Karpas-422 (cell line): ENCODE results near the gene EIF4G3. TPM values are rescaled to one million over a fixed set of nuclear protein-coding genes. Genes with fewer than 3 reads are reported as not detected.

Experiments used
- DNase-seq: peaks from one replicate; pipeline ENCODE4 v3.0.0-alpha.2; 2015
- H2AFZ ChIP-seq: fragments of 200-600 bp; sonication (generic); 2 replicates; pipeline ENCODE4 v1.6.1; 2014; ENCODE audit warnings: antibody characterized with exemption, low read length, mixed read lengths
- H3K27ac ChIP-seq: fragments of 200-600 bp; sonication (generic); 2 replicates; pipeline ENCODE4 v1.5.1; 2014; ENCODE audit warnings: mild to moderate bottlenecking, low read length, moderate library complexity
- H3K27me3 ChIP-seq: fragments of 200-600 bp; sonication (generic); 2 replicates; pipeline ENCODE4 v1.6.1; 2014; ENCODE audit warnings: low read length, mixed read lengths
- H3K36me3 ChIP-seq: fragments of 200-600 bp; sonication (generic); 2 replicates; pipeline ENCODE4 v1.6.1; 2014; ENCODE audit warnings: low read length, mixed read lengths; ENCODE audit not compliant: insufficient read depth
- H3K4me1 ChIP-seq: fragments of 200-600 bp; sonication (generic); 2 replicates; pipeline ENCODE4 v1.6.1; 2014; ENCODE audit warnings: mild to moderate bottlenecking, low read length, mixed read lengths
- H3K4me2 ChIP-seq: fragments of 200-600 bp; sonication (generic); 2 replicates; pipeline ENCODE4 v1.6.1; 2014; ENCODE audit warnings: low read length, low read depth, mild to moderate bottlenecking; ENCODE audit not compliant: poor library complexity, severe bottlenecking
- H3K4me3 ChIP-seq: fragments of 200-600 bp; sonication (generic); 2 replicates; pipeline ENCODE4 v1.5.1; 2014; ENCODE audit warnings: mild to moderate bottlenecking, antibody characterized with exemption, low read length, mixed read lengths
- H3K79me2 ChIP-seq: fragments of 200-600 bp; sonication (generic); 2 replicates; pipeline ENCODE4 v1.6.1; 2014; ENCODE audit warnings: mild to moderate bottlenecking, low read length, mixed read lengths
- H3K9ac ChIP-seq: fragments of 200-600 bp; sonication (generic); 2 replicates; pipeline ENCODE4 v1.6.0; 2014; ENCODE audit warnings: low read length
- H3K9me2 ChIP-seq: fragments of 200-600 bp; sonication (generic), shearing (Covaris generic); replicated peaks from 2 replicates; pipeline ENCODE4 v1.6.0; 2014; ENCODE audit warnings: mild to moderate bottlenecking, low read length, moderate library complexity; ENCODE audit not compliant: insufficient read depth
- H3K9me3 ChIP-seq: fragments of 300-700, 200-600 bp; sonication (generic); 2 replicates; pipeline ENCODE4 v1.6.1; 2014; ENCODE audit warnings: low read length, mixed read lengths
- H4K20me1 ChIP-seq: fragments of 200-600 bp; sonication (generic); 2 replicates; pipeline ENCODE4 v1.6.1; 2014; ENCODE audit warnings: mild to moderate bottlenecking, antibody characterized with exemption, low read length, low read depth; ENCODE audit not compliant: insufficient read depth
- total RNA-seq: library from RNA; depleted of rRNA; stranded (reverse); fragments of >200 nt; shearing (Covaris generic); gene quantifications from 2 replicates; pipeline ENCODE4 v1.2.3, GENCODE V29; 2014; ENCODE audit warnings: low replicate concordance

Gene EIF4G3
- total RNA-seq, 1 experiment from 2014 or later = 139 TPM

DNA sequence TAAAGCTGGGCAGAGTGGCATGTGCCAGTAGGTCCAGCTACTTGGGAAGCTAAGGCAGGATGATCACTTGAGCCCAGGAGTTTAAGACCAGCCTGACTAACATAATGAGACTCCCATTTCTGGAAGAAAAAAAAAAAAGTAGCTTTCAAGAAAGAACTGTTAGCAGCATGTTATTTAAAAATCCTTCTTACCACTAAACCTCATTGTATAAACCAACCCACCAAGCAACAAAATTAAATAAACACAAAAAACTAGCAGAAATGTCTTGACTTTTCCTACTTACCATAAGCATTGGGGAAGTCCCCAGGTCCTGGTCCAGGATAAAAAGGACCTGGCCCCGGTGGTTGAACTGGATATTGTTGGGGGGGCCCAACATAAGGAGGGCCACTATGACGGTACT, 196.6 kb downstream of the EIF4G3 start:
- H3K9me3 ChIP-seq = no peaks in the 10 kb centered on the region
- no peaks in the 10 kb centered on the region for H3K4me1 ChIP-seq
- DNase-seq = no peak
- no peak overlapping the region for H3K27ac ChIP-seq
- H4K20me1 ChIP-seq = no peaks in the 10 kb centered on the region
- no peak overlapping the region for H3K4me2 ChIP-seq
- H3K27me3 ChIP-seq = no peaks in the 10 kb centered on the region
- peaks cover 16% of the 10 kb centered on the region for H3K36me3 ChIP-seq
- H3K79me2 ChIP-seq = peaks cover 73% of the 10 kb centered on the region
- H3K9ac ChIP-seq = no peak overlapping the region
- no peak overlapping the region for H3K4me3 ChIP-seq
- H3K9me2 ChIP-seq = no peaks in the 10 kb centered on the region
- H2AFZ ChIP-seq = no peak overlapping the region

DNA sequence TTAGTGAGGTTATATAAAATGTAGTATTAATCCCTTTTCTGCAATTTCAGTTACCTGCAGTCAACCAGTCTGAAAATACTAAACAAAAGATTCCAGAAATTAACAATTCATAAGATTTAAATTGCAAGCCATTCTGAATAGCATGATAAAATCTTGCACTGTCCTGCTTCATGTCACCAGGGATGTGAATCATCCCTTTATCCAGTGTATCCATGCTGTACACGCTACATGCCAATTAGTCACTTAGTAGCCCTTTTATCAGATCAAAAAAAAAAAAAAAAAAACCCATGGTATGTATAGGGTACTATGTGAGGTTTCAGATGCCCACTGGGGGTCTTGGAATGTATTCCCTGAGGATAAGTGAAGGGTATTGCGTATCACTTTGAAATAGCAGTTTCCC, 198.3 kb downstream of the EIF4G3 start:
- Histone ChIP-seq H3K4me2 (no peak overlapping the region), H3K4me3 (no peak overlapping the region), H4K20me1 (no peaks in the 10 kb centered on the region), H3K79me2 (peaks cover 79% of the 10 kb centered on the region), H3K27ac (no peak overlapping the region), H3K9ac (no peak overlapping the region), H3K9me3 (no peaks in the 10 kb centered on the region), H3K36me3 (peaks cover 26% of the 10 kb centered on the region), H3K9me2 (no peaks in the 10 kb centered on the region), H3K27me3 (no peaks in the 10 kb centered on the region), H2AFZ (no peak overlapping the region), H3K4me1 (no peaks in the 10 kb centered on the region)
- DNase-seq = no peak

DNA sequence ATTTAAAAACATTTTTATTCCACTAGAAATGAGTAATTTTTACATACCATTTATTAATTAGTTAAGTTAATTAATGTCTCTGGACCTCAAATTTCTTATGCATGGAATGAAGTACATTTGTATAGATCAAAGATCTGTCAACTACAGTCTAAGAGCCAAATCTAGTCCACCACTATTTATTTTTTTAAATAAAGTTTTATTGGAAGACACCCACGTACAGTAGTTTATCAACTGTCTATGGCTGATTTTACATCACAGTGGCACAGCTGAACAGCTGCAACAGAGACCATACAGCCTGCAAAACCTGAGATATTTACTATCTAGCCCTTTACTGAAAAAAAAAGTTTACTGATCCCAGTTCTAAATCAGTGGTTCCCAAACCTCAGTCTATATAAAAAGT, 201.0 kb downstream of the EIF4G3 start:
- Histone ChIP-seq H3K36me3 (peaks cover 39% of the 10 kb centered on the region), H2AFZ (no peak overlapping the region), H3K9me3 (no peaks in the 10 kb centered on the region), H3K9ac (no peak overlapping the region), H3K4me2 (no peak overlapping the region), H3K79me2 (peaks cover 61% of the 10 kb centered on the region), H3K4me1 (no peaks in the 10 kb centered on the region), H3K27me3 (no peaks in the 10 kb centered on the region), H3K27ac (no peak overlapping the region), H3K9me2 (no peaks in the 10 kb centered on the region), H3K4me3 (no peak overlapping the region), H4K20me1 (no peaks in the 10 kb centered on the region)
- no peak for DNase-seq

DNA sequence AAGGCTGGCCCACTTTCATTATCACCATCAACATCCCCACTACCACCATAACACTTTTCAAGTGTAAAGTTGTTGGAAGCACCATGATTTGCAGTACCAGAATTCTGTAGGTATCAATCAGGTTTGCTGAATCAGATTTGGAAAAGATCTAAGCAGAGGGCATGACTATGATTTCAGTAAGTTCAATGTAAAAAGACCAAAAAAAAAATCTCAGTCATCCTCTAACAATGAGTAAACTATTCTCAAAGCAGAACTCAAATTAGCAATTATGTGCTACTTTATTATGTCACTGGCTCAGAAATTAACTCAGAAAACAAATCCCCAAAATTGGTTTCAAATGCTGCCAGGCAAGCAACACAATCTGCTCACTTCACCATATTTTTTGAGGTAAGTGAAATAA, 201.7 kb downstream of the EIF4G3 start:
- Histone ChIP-seq H3K9me3 (no peaks in the 10 kb centered on the region), H3K9me2 (no peaks in the 10 kb centered on the region), H2AFZ (no peak overlapping the region), H3K27ac (no peak overlapping the region), H3K27me3 (no peaks in the 10 kb centered on the region), H3K4me3 (no peak overlapping the region), H3K79me2 (peaks cover 54% of the 10 kb centered on the region), H4K20me1 (no peaks in the 10 kb centered on the region), H3K9ac (no peak overlapping the region), H3K4me1 (no peaks in the 10 kb centered on the region), H3K4me2 (no peak overlapping the region), H3K36me3 (peaks cover 35% of the 10 kb centered on the region)
- no peak for DNase-seq

DNA sequence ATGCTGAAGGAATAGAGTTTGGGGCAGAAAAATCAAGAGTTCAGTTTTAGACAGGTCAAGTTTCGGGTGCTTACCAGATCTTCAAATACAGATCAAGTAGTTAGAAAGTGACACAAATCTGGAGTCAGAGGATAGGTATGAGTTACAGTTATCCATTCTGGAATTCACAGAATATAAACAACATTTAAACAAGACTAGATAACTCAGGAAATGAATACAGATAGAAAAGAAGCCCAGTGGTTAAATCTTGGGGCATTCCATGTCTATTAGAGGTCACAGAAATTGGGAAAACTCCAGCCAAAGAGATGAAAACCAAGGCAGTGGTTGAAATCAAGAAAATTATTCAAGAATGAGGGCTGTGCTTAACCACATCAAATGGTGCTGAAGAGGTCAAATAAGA, 202.6 kb downstream of the EIF4G3 start:
- Histone ChIP-seq H3K4me2 (no peak overlapping the region), H3K4me3 (no peak overlapping the region), H2AFZ (no peak overlapping the region), H3K27me3 (no peaks in the 10 kb centered on the region), H3K9me3 (no peaks in the 10 kb centered on the region), H3K79me2 (peaks cover 51% of the 10 kb centered on the region), H3K9ac (no peak overlapping the region), H4K20me1 (no peaks in the 10 kb centered on the region), H3K27ac (no peak overlapping the region), H3K9me2 (no peaks in the 10 kb centered on the region), H3K4me1 (peaks cover 3% of the 10 kb centered on the region), H3K36me3 (peaks cover 36% of the 10 kb centered on the region)
- no peak for DNase-seq

DNA sequence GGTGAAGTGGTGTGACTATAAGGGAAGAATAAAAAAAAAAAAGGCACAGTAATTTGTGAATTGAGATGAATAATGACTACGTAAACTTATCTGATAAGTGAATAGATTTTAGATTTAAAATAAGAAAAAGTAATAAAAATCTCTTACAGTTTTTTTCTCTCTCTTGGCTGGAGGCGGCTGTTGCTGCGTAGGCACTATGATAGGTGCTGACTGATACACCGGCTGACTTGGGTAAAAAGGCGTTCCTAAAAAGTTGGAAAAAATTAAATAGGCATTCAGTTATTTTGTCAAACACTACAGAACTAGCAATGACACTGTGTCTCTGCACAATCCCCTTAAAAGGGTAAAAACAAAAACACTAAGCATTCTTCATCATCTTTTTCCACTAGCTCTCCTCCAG, 203.8 kb downstream of the EIF4G3 start:
- peaks cover 43% of the 10 kb centered on the region for H3K36me3 ChIP-seq

DNA sequence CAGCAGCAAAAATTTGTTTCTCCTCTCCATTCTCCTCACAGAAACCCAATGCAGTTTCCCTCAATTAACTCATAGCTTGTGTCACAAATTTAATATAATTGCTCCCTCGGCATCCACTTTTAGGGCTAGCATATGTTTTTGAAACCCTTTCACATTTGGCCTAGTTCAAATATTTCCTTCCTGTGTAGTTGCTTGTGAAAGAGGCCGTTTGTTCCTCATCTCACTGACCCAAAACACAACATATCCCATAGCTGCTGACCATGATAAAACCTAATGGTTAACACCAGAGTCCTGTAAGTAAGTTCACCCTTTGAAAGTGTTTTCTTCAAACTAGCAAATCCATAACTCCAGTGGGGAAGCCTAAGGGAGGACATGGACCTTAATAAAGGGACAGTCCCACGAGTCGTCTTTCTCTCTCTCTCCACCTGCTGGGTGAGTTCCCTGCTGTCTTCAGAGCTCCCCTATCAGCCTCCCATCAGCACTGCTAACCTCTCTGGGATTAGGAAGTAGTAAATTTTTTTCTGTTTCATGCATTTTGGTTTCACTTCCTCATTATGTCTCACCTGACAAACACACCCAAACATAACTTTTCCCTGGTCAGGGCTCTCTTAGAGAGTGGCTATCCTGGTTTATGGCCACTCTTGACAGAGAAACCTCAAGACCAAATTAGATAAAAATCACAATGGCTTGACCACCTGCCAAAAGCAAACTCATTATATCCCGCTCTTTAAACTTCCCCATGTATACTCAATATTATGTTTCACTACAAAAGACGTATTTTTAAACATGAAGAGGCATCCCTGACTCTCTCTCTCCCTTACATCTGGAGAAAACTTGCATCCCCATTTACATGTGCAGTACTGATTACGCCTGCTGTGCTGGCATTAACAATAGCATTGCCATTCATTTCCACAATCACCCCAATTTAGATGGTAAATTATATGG, 211.9 kb downstream of the EIF4G3 start:
- H3K4me1 ChIP-seq = peaks cover 48% of the 10 kb centered on the region
- no peak overlapping the region for H3K4me3 ChIP-seq
- no peaks in the 10 kb centered on the region for H4K20me1 ChIP-seq
- H3K9ac ChIP-seq = no peak overlapping the region
- no peaks in the 10 kb centered on the region for H3K27me3 ChIP-seq
- peak; percentile 79 for DNase-seq
- peak overlapping the region; percentile 80 for H3K27ac ChIP-seq
- no peaks in the 10 kb centered on the region for H3K9me3 ChIP-seq
- H3K79me2 ChIP-seq = peaks cover 61% of the 10 kb centered on the region
- H3K9me2 ChIP-seq = no peaks in the 10 kb centered on the region
- H3K36me3 ChIP-seq = peaks cover 35% of the 10 kb centered on the region
- peak overlapping the region; percentile 43 for H3K4me2 ChIP-seq
- no peak overlapping the region for H2AFZ ChIP-seq

More for the DNA sequence above, 203.8 kb downstream of the EIF4G3 start:
- Histone ChIP-seq H2AFZ (no peak overlapping the region), H3K4me1 (peaks cover 12% of the 10 kb centered on the region), H3K4me3 (no peak overlapping the region), H3K79me2 (peaks cover 47% of the 10 kb centered on the region), H3K27ac (no peak overlapping the region), H3K9me2 (no peaks in the 10 kb centered on the region), H4K20me1 (no peaks in the 10 kb centered on the region), H3K9ac (no peak overlapping the region), H3K9me3 (no peaks in the 10 kb centered on the region), H3K27me3 (no peaks in the 10 kb centered on the region), H3K4me2 (no peak overlapping the region)
- no peak for DNase-seq

DNA sequence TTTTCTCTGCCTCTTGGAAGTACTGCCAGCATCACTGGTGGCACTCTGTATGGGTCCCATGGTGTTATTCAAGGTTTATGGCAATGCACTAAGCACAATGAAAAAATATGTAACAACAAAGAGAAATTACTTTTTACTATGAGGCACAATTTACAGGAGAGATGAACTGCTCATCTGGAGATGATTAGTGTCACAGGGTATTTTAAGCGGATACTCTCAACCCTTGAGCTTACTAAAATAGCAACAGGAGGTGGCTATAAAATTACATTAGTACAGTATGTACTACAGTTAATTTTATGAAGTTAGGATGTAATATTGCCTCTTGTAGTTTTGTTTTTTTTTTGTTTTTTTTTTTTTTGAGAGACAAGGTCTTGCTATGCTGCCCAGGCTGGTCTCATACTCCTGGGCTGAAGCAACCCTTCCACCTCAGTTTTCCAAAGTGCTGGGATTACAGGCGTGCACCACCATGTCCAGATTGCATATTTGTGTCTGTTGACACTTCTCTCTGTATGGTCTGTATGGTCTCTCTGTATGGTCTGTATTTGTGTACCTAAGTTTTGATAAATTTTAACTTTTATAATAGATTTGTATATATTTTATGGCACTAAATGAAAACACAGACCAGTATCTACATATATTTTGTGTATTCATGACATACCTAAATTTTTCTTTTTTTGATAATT, 214.0 kb downstream of the EIF4G3 start:
- no peaks in the 10 kb centered on the region for H3K27me3 ChIP-seq
- H3K9me2 ChIP-seq = no peaks in the 10 kb centered on the region
- H3K27ac ChIP-seq = 0 out of 2 replicates have a peak overlapping the region, but pooled peaks have one; percentile 15
- no peaks in the 10 kb centered on the region for H3K9me3 ChIP-seq
- peaks cover 70% of the 10 kb centered on the region for H3K79me2 ChIP-seq
- peaks cover 25% of the 10 kb centered on the region for H3K36me3 ChIP-seq
- no peak for DNase-seq
- no peak overlapping the region for H3K4me2 ChIP-seq
- no peaks in the 10 kb centered on the region for H4K20me1 ChIP-seq
- H3K4me1 ChIP-seq = peaks cover 43% of the 10 kb centered on the region
- no peak overlapping the region for H3K4me3 ChIP-seq
- no peak overlapping the region for H2AFZ ChIP-seq
- H3K9ac ChIP-seq = no peak overlapping the region
